Measurements from ENCODE around the gene FLACC1. TPM values are rescaled to one million over a fixed set of nuclear protein-coding genes. Genes with fewer than 3 reads are reported as not detected.
A peak's percentile ranks its signal among the peaks of the same experiment; 100 is the strongest.

FLACC1 gene
- total and polyA plus RNA-seq, 2 of the 8 experiments (the other 6 are each of a cell fraction or from before 2014, with no cell fraction given), result 0.58 TPM; not detected in 1

DNA sequence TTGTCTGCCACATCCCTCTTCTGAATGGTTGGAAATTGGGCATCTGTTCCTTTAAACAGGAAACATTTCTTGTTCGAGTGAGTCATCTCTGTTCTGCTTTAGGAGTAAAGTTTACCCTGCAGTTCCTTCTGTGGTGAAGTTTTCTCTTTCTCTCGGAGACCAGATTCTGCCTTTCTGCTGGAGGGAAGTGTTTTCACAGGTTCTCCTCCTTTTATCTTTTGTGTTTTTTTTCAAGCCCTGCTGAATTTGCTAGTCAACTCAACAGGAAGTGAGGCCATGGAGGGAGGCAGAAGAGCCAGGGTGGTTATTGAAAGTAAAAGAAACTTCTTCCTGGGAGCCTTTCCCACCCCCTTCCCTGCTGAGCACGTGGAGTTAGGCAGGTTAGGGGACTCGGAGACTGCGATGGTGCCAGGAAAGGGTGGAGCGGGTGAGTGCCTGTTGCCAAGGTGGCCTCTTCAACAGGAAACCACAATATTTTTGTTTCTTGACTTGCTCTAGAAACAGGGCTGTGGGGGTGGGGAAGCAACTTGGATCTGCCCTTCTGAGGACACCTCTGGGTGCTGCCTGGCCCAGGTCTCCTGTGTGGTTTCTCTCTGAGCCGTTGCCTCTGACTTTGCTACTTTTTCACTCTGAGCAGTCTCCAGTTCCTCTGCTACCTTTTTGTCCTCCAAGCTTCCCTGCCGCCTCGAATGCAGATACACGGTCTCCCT lies 99.0 kb downstream of the FLACC1 start:
- no peak overlapping the region for H3K14ac ChIP-seq (ENCODE audit: insufficient read length)
- H3K9ac ChIP-seq (replicated peaks in 1 of 4; ENCODE audit: extremely low read depth in 1 of 4, low read depth in 3 of 4, low read length in 3 of 4), result no peak overlapping the region; a peak in 1 of 7 replicates
- peak overlapping the region; percentile 96 for H2BK12ac ChIP-seq (ENCODE audit: low read depth, low read length)
- 0 out of 2 replicates have a peak overlapping the region, but pooled peaks have one; percentile 74 for H2BK20ac ChIP-seq (ENCODE audit: low read length)
- H2BK120ac ChIP-seq (replicated peaks; ENCODE audit: low read depth, low read length), result no peak overlapping the region
- no peak for DNase-seq (ENCODE audit: low read depth in 1 of 2, low spot score in 2 of 2)
- H2BK15ac ChIP-seq (ENCODE audit: low read length), result peak overlapping the region; percentile 37; the same call in 1 of the 2 replicates
- peaks cover 0 to 3% (median 0%) of the 10 kb centered on the region in 4 experiments; a peak in 1 of 7 replicates for H3K27me3 ChIP-seq (replicated peaks in 1 of 4; ENCODE audit: control insufficient read depth in 3 of 4, extremely low read depth in 1 of 4, insufficient read depth in 3 of 4, low read length in 3 of 4)
- H4K8ac ChIP-seq (ENCODE audit: extremely low read depth, insufficient read depth, low read length), result peak overlapping the region; percentile 54; the same call in 1 of the 2 replicates
- H3K56ac ChIP-seq (replicated peaks; ENCODE audit: insufficient read length, low read depth, low read length), result no peak overlapping the region
- H3K18ac ChIP-seq (ENCODE audit: extremely low read depth, low read length), result peak overlapping the region; percentile 56
- H3K79me2 ChIP-seq (ENCODE audit: control insufficient read depth in 1 of 2, insufficient read depth in 2 of 2, low read length in 2 of 2), result no peaks in the 10 kb centered on the region
- H3K27ac ChIP-seq (ENCODE audit: low read depth, low read length), result no peak overlapping the region
- H4K91ac ChIP-seq (replicated peaks; ENCODE audit: insufficient read length, low read length), result peak overlapping the region; percentile 89
- H3K79me1 ChIP-seq (ENCODE audit: low read depth, low read length), result no peaks in the 10 kb centered on the region
- no peak for FAIRE-seq
- no peaks in the 10 kb centered on the region for H3K9me3 ChIP-seq (ENCODE audit: insufficient read depth in 2 of 2, low read depth in 1 of 2, low read length in 1 of 2)
- no peaks in the 10 kb centered on the region for H3K36me3 ChIP-seq (ENCODE audit: control insufficient read depth in 2 of 4, insufficient read depth in 4 of 4, low read length in 3 of 4)
- peak overlapping the region; percentile 80; the same call in 1 of the 2 replicates for H2BK5ac ChIP-seq (ENCODE audit: low read depth, low read length)
- peak overlapping the region; percentile 31 to 43 for H3K4me2 ChIP-seq (ENCODE audit: insufficient read depth in 1 of 2, low read depth in 2 of 2, low read length in 2 of 2)
- peaks cover 0 to 14% (median 6%) of the 10 kb centered on the region in 4 experiments; a peak in 6 of 7 replicates for H3K4me1 ChIP-seq (replicated peaks in 1 of 4; ENCODE audit: control insufficient read depth in 3 of 4, insufficient read depth in 4 of 4, low read length in 3 of 4)
- no peak overlapping the region for H3K23ac ChIP-seq (ENCODE audit: insufficient read length)
- no peak overlapping the region for H3K4ac ChIP-seq (replicated peaks; ENCODE audit: insufficient read length, low read depth, low read length)
- H2AFZ ChIP-seq (ENCODE audit: low read length), result peak overlapping the region; percentile 87
- WGBS, 2 experiments (ENCODE audit: extremely low coverage in 1 of 2, insufficient coverage in 1 of 2, insufficient read length in 1 of 2, insufficient replicate concordance in 2 of 2, low coverage in 1 of 2, low lambda C conversion rate in 2 of 2, missing lambda C conversion rate in 1 of 2), result 50% methylated on average over 10 of the region's 10 CpGs; no CpG with 5 or more reads in 1 of the 2 experiments
- H3K23me2 ChIP-seq (ENCODE audit: low read depth, low read length), result no peaks in the 10 kb centered on the region
- CTCF ChIA-PET (ENCODE audit: partially characterized antibody), result interaction anchor here (0.6 to 1.6 kb wide), 2 partner anchors 106 to 115 kb away, joined by 3 to 4 read pairs; no protein-coding TSS in a partner anchor
- H3K4me3 ChIP-seq (ENCODE audit: extremely low read depth in 1 of 4, insufficient read depth in 2 of 4, low read depth in 3 of 4, low read length in 4 of 4), result peak overlapping the region in 1 of 4 experiments; percentile 37; a peak in 3 of 8 replicates
- peak overlapping the region; percentile 61 for H4K5ac ChIP-seq (ENCODE audit: insufficient read length, low read depth, low read length)
- POLR2A ChIA-PET (ENCODE audit: partially characterized antibody), result no interaction called here
- H2AK5ac ChIP-seq (ENCODE audit: low read depth, low read length), result no peak overlapping the region
- H4K20me1 ChIP-seq (replicated peaks in 1 of 2; ENCODE audit: control insufficient read depth in 1 of 2, insufficient read depth in 2 of 2, low read length in 2 of 2), result no peaks in the 10 kb centered on the region
- TF ChIP-seq SUZ12 (IDR thresholded peaks at IDR 0.05; ENCODE audit: low read length), result no peak
- TF ChIP-seq CTCF (IDR thresholded peaks at IDR 0.05; ENCODE audit: control extremely low read depth in 1 of 3, insufficient read depth in 1 of 3, low read depth in 1 of 3, low read length in 3 of 3), result 0 out of 4 replicates have a peak, but pooled peaks of 1 of the 3 experiments have one; percentile 7
- no peak for TF ChIP-seq TCF12 (IDR thresholded peaks at IDR 0.05; ENCODE audit: low read depth, low read length)
- no peak for TF ChIP-seq KDM1A (IDR thresholded peaks at IDR 0.05; ENCODE audit: borderline replicate concordance, low read length)
- TF ChIP-seq SRF (IDR thresholded peaks at IDR 0.05; ENCODE audit: low read depth, low read length), result no peak
- no peak for TF ChIP-seq EZH2 (IDR thresholded peaks at IDR 0.05; ENCODE audit: low read depth, low read length, severe bottlenecking)
- no peak for TF ChIP-seq HDAC2 (IDR thresholded peaks at IDR 0.05; ENCODE audit: borderline replicate concordance in 1 of 2, low read depth in 2 of 2, low read length in 2 of 2)

Data from H1 (cell line).